Subcutaneous adipose tissue (tissue), 4 donors: Measurements from ENCODE around the gene TAPT1. TPM values are rescaled to one million over a fixed set of nuclear protein-coding genes. Genes with fewer than 3 reads are reported as not detected.

Experiments
- total RNA-seq, 4 donors: library from RNA; depleted of rRNA; stranded (reverse); fragments of >200 nt; gene quantifications; one replicate each; pipeline ENCODE4 v1.1.0, GENCODE V29; 2016
- TF ChIP-seq, protein P1 (sequence below): fragments of 450-650 bp; IDR thresholded peaks from one replicate; pipeline ENCODE4 v1.5.1; 2016; ENCODE audit warnings: low read depth, mild to moderate bottlenecking, control low read depth, antibody characterized with exemption, moderate library complexity

Gene TAPT1
- total RNA-seq, 4 donors from 2014 or later, result 23.7 to 52.3 (median 32.8) TPM

DNA sequence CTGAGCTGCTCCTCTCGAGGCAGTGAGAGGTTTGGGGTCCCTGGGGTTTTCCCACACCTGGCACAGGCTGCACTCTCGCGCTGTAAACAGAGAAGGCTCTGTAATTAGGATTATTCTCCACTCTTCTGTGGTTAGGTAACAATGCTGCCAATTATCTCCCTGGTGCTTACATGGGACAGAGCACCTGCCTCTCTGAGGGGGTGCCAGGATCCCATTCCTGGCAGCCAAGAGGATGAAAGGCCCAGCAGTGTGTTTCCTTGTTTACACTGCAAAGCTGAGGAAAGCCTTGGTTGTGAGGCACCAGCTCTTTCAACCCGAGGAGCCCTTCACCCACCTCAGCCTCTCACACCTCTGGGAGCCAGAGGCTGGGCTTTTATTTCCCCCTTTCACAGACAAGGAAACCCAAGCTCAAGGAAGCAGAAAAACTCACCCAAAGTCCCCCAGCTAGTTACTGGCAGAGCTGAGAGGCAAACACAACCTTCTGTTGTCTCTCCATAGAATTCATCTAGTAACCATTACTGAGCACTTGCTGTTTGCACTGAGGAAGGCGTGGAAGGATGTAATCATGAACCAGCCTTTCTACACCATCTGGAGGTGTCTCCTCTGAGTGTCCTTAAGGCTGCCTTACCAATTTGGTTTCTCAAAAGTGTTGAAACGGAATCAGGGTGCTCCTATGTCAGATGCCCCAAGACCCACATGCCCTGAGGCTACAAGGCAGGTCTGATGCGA is 102.8 kb downstream of the TAPT1 start:
- TF ChIP-seq, protein P1, sequence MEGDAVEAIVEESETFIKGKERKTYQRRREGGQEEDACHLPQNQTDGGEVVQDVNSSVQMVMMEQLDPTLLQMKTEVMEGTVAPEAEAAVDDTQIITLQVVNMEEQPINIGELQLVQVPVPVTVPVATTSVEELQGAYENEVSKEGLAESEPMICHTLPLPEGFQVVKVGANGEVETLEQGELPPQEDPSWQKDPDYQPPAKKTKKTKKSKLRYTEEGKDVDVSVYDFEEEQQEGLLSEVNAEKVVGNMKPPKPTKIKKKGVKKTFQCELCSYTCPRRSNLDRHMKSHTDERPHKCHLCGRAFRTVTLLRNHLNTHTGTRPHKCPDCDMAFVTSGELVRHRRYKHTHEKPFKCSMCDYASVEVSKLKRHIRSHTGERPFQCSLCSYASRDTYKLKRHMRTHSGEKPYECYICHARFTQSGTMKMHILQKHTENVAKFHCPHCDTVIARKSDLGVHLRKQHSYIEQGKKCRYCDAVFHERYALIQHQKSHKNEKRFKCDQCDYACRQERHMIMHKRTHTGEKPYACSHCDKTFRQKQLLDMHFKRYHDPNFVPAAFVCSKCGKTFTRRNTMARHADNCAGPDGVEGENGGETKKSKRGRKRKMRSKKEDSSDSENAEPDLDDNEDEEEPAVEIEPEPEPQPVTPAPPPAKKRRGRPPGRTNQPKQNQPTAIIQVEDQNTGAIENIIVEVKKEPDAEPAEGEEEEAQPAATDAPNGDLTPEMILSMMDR, result no peak

DNA sequence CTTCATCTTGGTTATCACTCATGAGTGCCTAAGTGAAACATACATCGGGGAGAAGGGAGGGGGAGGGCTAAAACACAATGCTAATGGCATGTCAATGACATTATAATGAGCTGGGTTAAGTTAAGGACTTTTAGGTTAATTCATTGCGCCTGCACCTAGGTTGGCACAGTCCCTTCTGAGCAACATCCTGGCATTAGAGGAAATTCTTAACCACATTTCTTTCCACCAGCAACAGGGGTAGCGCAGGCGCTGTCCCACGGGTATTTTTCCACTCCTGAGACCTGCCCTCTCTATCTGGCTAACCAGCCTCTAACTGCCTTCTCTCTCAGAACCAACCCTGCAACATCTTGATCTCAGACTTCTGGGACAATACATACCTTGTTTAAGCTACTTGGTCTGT is 103.5 kb downstream of the TAPT1 start:
- TF ChIP-seq, protein P1, result no peak

DNA sequence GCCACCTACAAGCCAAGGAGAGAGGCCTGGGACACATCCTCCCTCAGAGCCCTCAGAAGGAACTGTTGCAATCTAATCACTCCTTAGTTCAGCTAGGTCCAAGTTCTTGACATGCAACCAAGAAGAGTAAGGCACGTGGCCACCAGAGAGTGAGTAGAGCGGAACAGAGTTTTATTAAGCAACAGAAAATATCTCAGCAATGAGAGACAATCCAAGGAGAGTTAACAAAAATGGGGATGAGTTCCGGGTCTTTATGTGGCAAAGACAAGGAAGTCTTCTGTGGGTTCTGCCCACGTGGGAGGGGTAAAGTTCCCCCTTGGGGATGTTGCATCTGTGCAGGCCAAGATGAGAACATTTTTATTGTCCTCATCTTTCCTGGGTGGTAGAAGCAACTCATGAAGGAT is 104.0 kb downstream of the TAPT1 start:
- TF ChIP-seq, protein P1, result no peak

DNA sequence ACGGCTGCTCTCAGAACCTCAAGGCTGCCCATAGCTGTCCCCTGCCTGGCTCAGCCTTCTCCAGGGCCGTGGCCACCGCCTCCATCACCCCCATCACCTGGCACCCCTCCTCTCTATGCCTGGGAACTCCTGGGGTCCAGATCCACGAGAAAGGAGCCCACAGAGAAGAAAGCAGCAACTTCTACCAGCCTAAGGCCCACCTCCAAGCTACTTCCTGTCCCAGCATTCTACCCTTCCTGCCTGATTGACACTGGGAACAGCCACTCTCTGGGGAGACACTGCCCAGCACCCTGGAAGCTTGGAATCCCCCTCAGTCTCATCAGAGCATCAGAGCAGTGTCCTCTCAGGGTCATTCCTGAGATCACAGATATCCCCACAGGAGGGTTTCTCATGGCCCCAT is 105.6 kb downstream of the TAPT1 start:
- TF ChIP-seq, protein P1, result no peak

DNA sequence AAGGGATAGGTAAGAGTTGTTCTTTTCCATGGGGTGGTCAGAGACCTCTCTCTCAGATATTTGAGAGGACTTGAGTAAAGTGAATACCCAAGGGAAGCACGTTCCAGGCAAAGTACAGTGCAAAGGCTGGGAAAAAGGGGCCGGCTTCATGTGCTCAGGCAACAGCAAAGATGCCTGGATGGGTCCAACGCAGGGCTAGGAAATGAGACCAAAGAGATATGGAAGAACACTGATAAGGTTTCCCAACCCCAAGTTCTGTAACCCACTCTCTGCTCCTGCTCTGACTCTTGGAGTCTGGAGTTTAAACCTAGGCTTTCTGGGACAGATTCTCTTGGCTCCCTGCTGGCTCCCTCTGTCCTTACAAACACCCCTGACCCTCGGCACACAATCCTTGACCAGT is 106.3 kb downstream of the TAPT1 start:
- TF ChIP-seq, protein P1, result no peak

DNA sequence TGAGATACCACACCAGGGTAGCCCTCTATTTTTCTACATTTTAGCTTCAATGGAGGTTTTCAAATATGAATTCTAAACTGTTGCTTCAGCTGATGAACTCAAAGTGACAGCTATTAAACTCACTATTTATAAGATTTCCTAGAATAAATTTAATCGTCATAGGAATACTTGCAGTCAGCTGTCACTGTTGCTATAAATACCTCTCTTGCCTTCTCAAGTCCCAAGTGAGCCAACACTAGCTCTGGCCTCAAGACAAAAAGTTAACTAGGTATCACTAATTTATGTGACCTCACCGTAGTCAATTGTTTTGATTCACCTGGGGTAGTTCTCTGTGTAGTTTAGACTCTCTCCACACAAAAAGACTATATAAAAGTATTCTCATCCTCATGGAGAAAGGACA is 108.2 kb downstream of the TAPT1 start:
- TF ChIP-seq, protein P1, result no peak

DNA sequence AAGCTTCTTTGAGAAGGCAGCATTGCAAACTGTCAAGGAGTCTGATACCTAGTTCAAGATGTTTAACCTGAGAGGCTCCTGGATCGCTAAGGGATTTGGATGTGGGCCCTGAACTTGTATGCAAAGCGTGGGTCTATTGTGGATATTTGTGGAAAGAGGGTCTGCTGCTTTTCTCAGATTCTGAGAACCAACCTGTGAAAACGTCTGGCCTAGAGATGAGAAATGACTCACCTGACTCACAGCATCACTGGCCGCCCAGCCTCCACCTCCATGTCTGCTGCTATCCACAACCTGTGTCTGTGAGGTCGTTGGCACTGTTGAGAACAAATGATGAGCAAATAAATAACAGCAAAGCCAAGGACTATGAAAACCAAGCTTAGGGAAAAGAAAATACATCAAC is 109.1 kb downstream of the TAPT1 start:
- TF ChIP-seq, protein P1, result no peak
